Measurements from ENCODE around the gene C8G.

Gene C8G

DNA sequence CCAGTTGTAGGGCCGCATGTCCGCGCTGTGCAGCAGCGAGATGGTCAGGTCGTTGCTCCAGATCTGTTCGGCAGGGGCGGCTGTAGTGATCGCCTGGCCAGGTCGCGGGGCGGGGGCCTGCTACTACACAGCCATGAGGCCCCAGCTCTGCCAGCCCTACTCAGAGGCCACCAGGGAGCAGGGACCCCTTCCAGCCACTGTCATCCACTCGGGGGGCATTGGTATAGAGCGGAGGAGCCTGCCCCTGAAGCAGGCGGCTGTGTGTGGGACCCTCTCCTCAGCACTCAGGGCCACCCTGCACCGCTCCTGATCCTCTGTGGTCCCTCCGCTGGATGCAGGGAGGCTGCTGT lies 2.2 kb upstream of the C8G start:
- DNase-seq = no peak

DNA sequence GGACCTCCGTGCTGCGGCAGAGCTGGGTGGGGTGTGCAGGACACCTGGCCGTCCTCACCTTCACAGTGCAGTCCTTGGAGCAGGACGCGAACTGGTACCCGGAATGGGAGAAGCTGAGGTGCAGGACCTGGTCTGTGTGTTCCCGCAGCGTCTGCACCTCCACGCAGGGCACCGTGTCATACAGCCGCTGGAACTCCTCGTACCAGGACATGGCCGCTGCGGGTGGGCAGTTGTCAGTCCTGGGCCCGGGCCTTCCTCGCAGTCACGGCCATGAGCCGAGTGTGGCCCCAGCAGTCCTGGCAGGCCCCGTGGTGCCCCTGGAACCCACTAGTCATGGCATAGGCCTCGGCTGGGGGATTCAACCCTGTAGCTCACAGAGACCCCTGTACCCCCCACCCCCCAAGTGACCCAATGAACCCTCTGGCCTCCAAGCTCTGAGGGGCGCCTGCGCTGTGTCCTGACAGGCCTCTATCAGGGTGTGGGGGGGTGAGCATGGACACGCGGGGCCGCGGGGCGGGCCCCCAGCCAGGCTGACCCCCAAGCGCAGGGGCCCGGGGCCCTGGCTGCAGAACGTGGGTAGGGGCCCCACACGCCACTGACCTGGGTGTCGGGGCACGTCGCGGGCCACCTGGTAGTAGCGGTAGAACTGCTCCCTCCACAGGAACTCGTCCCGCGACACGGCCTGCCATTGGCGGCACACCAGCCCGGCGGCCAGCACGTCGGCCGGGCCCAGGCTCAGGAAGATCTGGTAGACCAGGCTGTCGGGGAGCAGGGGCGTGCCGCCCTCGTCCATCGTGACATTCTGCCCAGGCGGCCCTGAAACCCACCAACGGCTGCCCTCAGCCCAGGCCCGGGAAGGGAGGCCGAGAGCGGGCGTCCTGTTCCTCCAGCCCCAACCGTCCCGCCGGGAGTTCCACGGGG lies 1.5 kb upstream of the C8G start:
- DNase-seq = no peak

DNA sequence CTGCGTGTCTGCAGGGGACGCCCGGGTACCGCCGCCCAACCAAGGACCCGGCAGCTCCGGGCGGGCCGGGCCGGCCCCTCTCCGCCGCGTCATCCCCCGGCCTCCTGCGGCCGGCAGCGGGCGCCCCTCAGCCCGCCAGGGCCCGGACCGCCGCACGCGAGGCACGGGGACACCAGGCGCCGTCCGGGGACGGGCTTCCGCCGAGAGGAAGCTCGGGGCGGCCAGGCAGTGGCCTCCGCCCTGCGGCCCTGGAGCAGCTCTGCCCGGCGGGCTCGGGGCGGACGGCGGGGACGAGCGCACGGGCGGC lies 878 bp upstream of the C8G start:
- DNase-seq = no peak

DNA sequence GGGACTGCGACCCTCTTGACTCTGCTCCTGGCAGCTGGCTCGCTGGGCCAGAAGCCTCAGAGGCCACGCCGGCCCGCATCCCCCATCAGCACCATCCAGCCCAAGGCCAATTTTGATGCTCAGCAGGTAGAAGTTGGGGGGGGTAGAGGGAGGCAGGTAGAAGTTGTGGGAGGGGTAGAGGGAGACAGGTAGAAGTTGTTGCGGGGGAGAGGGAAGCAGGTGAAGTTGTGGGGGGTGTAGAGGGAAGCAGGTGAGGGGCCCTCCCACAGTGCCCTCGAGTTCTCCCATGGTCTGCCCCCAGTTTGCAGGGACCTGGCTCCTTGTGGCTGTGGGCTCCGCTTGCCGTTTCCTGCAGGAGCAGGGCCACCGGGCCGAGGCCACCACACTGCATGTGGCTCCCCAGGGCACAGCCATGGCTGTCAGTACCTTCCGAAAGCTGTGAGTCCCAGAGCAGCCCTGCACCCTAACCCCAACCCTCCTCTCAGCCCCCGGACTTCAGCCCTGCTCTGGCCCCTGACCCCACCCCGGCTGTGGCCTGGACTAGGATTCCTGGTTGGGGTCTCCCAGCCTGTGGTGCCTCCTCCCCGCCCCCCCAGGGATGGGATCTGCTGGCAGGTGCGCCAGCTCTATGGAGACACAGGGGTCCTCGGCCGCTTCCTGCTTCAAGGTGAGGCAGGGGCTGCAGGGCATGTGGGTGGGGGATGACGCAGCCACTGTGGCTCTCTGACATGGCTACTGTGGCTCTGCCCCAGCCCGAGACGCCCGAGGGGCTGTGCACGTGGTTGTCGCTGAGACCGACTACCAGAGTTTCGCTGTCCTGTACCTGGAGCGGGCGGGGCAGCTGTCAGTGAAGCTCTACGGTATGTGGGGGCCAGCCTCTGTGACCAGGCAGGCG lies 537 bp downstream of the C8G start:
- DNase-seq = no peak

DNA sequence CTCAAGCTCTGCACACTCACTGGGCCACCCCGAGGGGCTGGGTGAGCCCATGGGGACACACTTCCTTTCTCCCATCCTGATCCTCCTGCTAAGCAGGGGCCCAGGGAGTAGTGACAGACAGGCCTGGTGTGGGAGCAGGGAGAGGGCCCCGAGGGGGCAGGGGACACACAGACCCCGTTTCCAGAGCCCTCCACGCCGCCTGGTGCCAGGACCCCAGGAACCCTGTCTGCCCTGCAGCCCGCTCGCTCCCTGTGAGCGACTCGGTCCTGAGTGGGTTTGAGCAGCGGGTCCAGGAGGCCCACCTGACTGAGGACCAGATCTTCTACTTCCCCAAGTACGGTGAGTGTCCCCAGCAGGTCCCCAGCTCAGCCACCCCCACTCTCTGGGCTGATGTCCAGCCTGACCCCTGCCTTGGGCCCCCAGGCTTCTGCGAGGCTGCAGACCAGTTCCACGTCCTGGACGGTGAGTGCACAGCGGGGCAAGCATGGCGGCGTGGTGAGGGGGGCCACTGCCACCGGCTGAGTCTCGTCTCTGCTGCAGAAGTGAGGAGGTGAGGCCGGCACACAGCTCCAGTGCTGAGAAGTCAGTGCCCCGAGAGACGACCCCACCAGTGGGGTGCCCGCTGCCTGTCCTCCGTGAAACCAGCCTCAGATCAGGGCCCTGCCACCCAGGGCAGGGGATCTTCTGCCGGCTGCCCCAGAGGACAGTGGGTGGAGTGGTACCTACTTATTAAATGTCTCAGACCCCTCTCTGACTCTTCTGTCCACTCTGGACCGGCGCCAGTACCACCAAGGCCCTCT lies 1.4 kb downstream of the C8G start:
- no peak for DNase-seq

DNA sequence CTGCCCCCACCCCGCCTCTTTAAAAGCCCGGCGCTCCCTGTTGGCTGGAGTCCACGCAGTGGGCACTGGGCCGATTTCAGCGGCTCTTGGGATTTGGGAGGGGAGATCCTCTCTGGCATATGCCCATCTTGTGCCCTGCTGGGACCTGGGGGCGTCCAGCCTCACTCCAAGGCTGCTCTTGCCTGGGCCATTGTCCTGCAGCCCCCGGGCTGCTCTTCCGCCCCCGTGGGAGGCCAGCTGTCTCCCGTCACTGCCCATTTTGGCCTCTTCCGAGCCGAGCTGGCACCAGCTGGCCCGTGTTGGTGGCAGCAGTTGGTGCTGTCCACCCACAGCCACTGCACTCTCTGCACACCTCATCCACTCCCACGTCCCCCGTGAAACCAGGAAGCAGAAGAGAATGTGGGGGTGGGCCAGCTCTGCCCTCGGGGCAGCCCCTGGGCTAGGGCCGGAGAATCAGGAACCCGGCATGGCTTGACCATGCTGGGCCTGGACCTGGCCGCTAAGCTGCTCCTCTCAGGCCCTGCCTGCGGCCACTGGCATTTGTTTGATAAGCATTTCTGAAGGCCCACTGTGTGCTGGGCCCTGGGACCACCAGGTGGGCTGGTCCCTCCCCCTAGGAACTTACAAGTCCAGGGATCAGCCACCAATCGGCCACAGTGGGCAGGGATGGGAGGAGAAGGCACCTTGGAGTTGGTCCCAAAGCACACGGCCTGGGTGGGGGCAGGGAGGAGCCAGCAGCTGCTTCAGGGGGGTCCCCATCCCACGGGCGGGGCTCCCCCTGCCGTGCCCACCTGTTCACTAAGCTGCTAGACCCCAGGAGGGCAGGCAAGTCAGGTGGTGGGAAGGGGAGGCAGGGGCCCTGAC lies 2.2 kb downstream of the C8G start:
- DNase-seq = no peak

DNA sequence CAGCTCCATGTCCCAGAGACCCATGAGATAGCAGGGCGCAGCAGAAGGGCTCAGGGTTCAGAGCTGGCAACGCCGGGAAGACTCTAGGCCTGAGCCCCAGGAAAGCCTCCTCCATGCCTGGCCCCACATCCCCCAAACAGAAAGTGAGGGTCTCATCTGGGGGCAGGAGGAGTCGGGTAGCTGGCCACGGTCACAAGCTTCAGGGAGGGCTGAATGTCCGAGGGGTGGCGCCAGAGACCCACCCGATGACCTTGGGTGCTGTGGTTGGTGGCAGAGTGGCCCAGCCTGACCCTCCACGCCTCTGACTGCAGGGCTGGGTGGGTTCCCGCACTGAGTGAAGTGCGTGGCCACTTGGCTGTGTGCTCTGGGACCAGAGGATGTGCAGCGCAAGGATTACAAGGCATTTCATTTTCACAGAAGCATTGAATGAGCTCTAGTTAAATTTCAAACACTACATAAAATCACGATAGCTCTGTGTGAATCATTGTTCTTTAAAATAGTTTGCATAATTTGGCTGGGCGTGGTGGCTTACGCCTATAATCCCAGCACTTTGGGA lies 3.0 kb downstream of the C8G start:
- no peak for DNase-seq

DNA sequence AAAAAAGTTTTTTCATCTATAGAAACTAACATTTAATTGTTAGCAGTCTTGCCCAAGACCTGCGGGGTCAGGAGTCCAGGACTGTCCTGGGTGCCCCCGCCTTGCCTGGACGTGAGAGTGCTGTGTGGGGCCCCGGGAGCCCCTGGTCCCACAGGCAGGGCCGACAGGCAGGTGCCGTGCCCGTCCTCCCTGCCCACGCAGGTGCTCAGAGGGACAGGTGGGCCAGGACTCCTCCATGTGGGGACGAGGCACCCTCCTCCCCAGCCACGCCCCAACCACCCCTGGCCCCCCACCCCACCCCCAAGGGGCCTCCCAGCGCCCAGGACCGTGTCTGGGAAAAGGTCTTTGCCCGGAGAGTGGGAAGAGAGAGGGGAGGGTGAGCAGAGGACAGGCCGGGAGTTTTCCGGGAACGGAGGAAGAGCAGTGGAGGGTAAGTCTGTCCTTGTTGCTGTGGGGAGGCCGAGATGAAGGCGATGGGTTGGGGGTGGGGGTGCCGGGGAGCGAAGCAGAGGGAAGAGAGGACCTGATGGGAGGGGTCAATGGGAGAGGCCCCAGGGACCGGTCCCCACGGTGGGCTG lies 4.3 kb downstream of the C8G start:
- no peak for DNase-seq

DNA sequence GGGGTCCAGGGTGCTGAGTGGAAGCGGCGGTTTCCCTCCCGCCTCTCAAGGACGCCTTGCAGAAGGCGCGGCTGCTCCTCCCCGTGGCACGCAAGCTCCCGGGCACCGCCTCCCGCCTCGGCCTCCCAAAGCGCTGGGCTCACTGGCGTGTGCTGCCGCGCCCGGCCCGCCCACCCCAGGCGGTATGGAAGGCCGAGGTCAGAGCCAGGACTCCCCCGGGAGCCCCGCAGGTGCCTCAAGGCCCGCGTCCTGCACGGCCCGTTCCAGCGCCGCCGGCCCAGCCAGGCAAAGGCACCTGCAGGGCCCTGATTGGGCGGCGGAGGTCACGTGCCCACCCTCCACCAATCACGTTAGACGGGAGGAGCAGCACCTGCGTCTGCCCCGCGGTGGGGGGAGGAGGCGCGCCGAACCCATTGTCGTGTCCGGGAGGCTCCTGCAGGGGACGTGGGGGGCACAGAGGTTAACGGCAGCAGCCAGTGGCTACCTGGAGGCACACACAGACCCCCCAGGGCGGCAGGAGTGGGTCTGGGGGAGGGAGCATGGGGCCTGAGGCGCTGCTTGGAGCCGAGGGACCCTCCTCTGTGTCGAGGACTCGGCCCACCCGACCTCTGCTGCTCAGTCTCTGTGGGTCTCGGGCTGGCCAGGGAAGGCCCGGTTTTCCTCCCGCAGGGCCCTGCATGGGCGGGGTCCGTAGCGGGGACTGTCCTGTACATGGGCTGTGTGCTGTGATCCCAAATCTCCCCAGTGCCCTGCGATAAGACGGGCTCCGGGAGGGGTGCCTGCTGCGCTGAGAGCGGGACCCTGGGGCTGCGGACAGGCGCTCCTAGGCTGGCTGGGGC lies 5.0 kb downstream of the C8G start:
- peak; percentile 95 for DNase-seq

DNA sequence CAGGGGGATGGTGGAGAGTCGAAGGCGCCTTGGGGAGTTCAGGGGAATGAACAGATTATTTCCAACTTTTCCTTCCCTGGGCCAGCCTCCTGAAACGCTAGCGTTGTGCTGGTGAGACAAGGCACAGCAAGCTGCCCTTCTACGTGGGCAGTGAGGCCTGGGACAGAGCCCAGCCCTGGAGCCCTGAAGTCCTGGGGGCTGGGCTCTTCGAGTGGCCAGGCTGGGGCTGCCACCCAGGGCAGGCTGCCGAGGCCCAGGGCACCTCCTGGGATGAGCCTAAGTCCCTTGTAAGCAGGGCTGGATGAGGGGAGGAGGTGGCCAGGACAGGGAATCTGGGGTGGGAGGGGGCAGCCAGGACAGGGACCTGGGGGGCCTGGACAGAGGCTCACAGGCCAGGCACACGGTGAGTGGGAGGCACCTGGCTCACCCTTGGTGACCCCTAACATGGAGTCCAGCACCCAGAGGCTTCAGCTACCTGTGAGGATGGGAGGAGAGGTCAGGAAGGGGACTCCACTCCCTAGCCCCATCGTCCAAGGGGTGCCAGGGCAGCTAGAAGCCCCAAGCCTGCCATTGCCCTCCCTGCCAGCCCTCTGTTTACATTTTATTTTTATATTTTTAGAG lies 5.7 kb downstream of the C8G start:
- no peak for DNase-seq

DNA sequence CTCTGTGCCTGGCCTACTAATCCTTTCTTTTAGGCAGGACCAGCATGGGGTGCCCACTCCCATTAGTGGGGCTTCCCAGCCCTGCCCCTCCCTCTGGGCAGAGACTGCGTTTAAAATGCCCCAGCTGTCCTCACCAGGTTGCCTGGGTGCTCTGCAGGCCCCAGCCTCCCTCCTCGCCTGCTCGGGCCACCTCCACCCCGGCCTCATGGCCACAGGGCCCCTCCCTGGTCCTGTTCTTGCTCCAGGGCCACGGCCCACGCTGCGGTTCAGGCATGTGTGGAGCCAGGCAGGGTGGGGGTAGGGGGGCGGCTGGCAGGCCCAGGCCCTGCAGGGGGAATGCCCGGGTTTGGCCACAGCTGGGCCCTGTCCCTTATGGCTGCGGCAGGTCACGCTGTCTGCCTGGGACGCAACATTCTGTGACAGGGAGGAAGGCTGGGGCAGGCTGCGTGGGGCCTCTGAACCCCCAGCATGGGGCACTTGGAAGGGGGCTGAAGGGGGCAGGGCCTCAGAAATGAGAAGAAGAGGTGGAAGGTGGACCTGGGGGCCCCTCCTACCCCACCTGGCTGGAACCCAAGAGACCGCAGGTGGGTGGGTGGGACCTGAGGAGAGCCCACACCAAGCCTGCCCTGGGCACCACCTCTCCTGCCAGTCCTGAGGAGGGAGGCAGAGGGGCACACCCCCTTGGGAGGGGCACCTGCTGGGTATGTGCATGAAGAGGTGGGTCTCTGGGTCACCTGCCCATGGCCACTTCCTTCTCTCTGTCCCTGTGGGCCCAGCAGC lies 6.7 kb downstream of the C8G start, which contains the start of gene LCN12:
Gene LCN12 (plus strand): TSS at position 733 of the 780 bp plus-strand sequence. CDS start 55 bp downstream, outside the sequence.
- no peak for DNase-seq

DNA sequence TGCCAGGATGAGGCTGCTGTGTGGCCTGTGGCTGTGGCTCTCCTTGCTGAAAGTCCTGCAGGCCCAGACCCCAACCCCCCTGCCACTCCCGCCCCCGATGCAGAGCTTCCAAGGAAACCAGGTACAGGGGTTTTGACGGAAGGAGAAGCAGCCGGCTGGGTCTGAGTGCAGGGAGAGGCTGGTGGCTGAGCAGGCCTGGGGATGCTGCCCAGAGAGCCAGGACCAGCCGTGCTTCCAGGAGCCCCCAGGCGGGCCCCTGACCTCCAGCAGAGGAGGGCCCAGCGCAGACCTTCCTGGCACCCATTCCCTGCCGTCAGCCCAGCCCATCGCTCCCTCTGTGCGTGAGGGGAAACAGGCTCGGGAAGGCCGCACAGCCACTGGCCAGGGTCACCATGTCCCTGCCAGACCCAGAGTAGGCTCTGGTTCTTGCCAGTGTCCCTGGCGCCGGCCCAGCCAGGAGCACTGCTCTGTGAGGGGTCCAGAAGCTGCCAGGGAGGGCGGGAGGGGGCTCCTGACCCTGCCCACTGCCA lies 7.3 kb downstream of the C8G start:
- no peak for DNase-seq

DNA sequence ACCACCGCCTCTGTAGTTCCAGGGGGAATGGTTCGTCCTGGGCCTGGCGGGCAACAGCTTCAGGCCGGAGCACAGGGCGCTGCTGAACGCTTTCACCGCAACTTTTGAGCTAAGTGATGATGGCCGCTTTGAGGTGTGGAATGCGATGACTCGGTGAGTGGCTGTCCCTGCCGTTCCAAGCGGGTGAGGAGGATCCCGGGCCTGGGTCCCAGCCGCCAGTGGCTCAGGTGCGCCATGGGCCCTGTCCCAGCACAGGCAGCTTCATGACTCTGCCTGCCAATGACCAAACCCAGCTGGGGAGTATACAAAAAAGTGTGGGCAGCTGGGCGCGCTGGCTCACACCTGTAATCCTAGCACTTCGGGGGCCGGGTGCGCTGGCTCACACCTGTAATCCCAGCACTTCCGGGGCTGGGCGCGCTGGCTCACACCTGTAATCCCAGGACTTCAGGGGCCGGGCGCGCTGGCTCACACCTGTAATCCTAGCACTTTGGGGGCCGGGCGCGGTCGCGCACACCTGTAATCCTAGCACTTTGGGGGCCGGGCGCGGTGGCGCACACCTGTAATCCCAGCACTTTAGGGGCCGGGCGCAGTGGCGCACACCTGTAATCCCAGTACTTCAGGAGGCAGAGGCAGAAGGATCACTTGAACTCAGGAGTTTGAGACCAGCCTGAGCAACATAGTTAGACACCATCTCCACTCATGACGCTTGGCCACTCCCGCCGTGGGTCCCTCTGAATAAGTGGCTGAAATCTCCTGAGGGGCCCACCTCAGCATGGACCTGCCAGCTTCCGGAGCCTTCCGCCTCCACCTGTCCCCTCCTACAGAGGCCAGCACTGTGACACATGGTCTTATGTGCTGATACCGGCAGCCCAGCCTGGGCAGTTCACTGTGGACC lies 8.1 kb downstream of the C8G start:
- no peak for DNase-seq

DNA sequence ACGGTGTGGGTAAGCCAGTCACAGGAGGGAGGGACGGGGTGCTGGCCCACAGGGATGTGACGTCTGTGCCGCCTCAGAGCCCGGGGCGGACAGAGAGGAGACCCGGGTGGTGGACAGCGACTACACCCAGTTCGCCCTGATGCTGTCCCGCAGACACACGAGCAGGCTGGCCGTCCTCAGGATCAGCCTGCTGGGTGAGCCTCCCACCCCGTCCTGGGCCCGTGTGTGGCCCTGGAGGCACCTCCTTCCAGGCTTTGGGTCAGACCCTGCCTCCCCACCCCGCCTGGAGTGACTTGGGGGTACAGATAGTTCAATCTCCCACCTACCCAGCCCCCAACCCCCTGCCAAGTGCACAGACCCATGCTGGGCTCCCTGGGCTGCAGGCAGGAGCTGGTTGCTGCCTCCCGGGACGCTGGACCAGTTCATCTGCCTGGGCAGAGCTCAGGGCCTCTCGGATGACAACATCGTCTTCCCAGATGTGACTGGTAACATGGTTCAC lies 8.8 kb downstream of the C8G start:
- no peak for DNase-seq

DNA sequence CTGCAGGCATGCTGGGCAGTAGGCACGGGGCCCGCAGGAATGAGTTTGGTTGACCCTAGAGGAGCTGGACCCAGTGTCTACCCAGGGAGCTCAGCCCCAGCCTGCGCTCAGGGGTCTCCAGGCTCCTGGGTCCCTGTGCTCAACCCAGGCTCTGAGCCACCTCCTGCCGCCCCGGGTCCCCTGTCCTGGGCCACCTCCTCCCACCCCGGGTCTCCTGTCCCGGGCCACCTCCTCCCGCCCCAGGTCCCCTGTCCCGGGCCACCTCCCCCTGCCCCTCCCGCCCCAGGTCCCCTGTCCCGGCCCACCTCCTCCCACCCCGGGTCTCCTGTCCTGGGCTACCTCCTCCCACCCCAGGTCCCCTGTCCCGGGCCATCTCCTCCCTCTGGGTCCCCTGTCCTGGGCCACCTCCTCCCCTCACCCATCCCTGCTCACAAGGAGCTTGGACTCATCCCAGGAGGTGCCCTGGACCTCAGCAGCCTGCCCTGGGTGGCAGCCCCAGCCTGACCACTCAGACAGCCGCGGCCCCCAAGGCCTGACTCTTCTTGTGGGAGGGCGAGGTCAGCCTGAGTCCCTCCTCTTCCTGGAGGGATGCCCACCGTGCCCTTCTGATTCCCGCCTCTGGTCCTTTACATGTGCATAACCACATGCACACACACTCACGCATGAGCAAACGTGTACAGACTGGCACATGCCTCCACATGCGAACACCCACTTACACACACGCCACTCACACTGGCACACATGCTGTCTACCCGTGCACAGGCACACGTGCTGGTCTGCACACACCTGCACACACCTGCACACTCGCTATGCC lies 9.4 kb downstream of the C8G start:
- DNase-seq = no peak

DNA sequence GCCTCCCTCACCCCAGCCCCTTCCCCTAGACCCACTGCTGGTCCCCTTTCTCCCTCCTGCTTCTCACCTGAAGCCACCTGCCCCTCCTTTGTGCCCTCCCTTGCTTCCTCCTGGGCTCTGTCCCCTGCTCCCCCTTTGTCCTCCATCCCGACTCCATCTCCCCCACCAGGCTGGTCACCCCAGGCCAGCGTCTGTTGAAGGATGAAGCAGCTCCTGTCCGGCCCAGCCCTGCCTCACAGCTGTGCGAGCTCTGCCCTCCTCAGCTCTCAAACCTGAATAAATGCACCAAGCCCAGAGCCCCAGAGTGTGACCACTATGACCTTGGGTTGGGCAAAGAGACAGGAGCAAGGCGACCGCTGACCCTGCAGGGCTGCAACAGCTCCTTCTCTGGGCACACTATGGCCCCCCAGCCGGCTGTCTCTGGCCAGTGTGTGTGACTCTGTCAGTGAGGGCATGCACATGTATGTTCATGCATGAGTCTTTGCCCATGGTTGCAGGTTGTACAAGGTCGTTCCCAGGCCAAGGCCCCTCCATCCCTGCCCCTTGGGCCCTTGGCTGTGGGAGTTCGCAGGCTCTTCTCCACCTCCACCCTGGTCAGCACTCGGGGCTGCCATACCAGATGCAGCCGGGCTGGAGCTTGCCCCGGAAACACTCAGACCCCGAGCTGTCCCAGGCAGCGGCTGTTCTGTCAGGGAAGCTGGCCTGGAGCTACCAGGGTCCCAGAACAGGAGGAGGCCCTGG lies 10.3 kb downstream of the C8G start:
- DNase-seq = no peak

Data from COR-L47 (cell line).